NCI-H748 (cell line): ENCODE results near the gene ABCB8.

Experiments
- DNase-seq: peaks from one replicate; lab custom pipeline; 2025; ENCODE audit not compliant: unreplicated experiment; lab: John Stamatoyannopoulos, UW

Gene ABCB8

GRCh38 chr7:151056666-151057505 is 28.6 kb downstream of the ABCB8 start:
- DNase-seq, result no peak

GRCh38 chr7:151057506-151057988 is 29.3 kb downstream of the ABCB8 start, which contains the start of gene CDK5:
Gene CDK5 (minus strand): TSS chr7:151057897. CDS start chr7:151057848, 49 bp downstream.
- DNase-seq, result peak; percentile 83

GRCh38 chr7:151057989-151058780 is 29.9 kb downstream of the ABCB8 start:
- peak; percentile 100 for DNase-seq

GRCh38 chr7:151058781-151059366 is 30.6 kb downstream of the ABCB8 start:
- peak; percentile 42 for DNase-seq

- peak; percentile 84 for DNase-seq
Observed at GRCh38 chr7:151059367-151060112, 31.3 kb downstream of the ABCB8 start, which contains the start of gene SLC4A2. Gene SLC4A2 (plus strand): TSS chr7:151059589. CDS start chr7:151061988, 2,399 bp downstream.

GRCh38 chr7:151060113-151060415 is 31.8 kb downstream of the ABCB8 start:
- no peak for DNase-seq

- peak; percentile 25 for DNase-seq
Observed at GRCh38 chr7:151060416-151061212, 32.4 kb downstream of the ABCB8 start.

GRCh38 chr7:151061213-151062110 is 33.2 kb downstream of the ABCB8 start:
- no peak for DNase-seq

- DNase-seq, result no peak
Observed at GRCh38 chr7:151062111-151062398, 33.8 kb downstream of the ABCB8 start.

GRCh38 chr7:151062399-151063211 is 34.4 kb downstream of the ABCB8 start:
- peak; percentile 35 for DNase-seq

GRCh38 chr7:151063212-151063561 is 34.9 kb downstream of the ABCB8 start:
- no peak for DNase-seq

GRCh38 chr7:151064454-151064853 is 36.2 kb downstream of the ABCB8 start:
- no peak for DNase-seq

- no peak for DNase-seq
Observed at GRCh38 chr7:151064993-151065392, 36.7 kb downstream of the ABCB8 start.

- no peak for DNase-seq
Observed at GRCh38 chr7:151065516-151065915, 37.3 kb downstream of the ABCB8 start.

- DNase-seq, result no peak
Observed at GRCh38 chr7:151066273-151066974, 38.2 kb downstream of the ABCB8 start.

GRCh38 chr7:151068069-151068773 is 40.0 kb downstream of the ABCB8 start:
- no peak for DNase-seq
